Stimulated activated CD8-positive, alpha-beta memory T cell treated with anti-CD3 and anti-CD28 coated beads, Interleukin-7, amount 100 ng/mL, for 24 hours (primary cell): ENCODE data around the gene CRYGA.
"Not testable (repeated sequence)": the region's sequence is repeated elsewhere in the genome, so short reads cannot be mapped to it uniquely, and the experiment has no call there.

ENCODE experiments used
- DNase-seq: peaks from one replicate; pipeline ENCODE4 v3.0.0-alpha.2; 2020; ENCODE audit warnings: low read depth

CRYGA gene

GRCh38 chr2:208125251-208125650 is 38.1 kb downstream of the CRYGA start:
- no peak for DNase-seq

- DNase-seq: not testable (repeated sequence)
These were observed 39.2 kb downstream of the CRYGA start, which contains the start of gene CRYGD for GRCh38 chr2:208124013-208124715. CRYGD (minus strand) TSS chr2:208124524; CDS start chr2:208124473, 51 bp downstream.

GRCh38 chr2:208122248-208122647 is 41.1 kb downstream of the CRYGA start:
- DNase-seq: no peak

GRCh38 chr2:208118918-208119317 is 44.5 kb downstream of the CRYGA start:
- DNase-seq: no peak

- DNase-seq: not testable (repeated sequence)
These were observed 46.0 kb downstream of the CRYGA start for GRCh38 chr2:208117390-208117789.

- no peak for DNase-seq
These were observed 50.4 kb downstream of the CRYGA start for GRCh38 chr2:208112969-208113368.

GRCh38 chr2:208112273-208112745 is 51.1 kb downstream of the CRYGA start:
- DNase-seq: not testable (repeated sequence)
